ENCODE results near the gene RIOK3.

- no peak for TF ChIP-seq EZH2phosphoT487 (IDR thresholded peaks at IDR 0.05; ENCODE audit: borderline replicate concordance)
- TF ChIP-seq POLR2A (IDR thresholded peaks at IDR 0.05; ENCODE audit: borderline replicate concordance, extremely low read depth, insufficient read depth, insufficient read length), result no peak
- no peak for TF ChIP-seq CTCF (IDR thresholded peaks at IDR 0.05 in 2 of 3, conservative IDR thresholded peaks at IDR 0.05 in 1 of 3; ENCODE audit: borderline replicate concordance in 1 of 3, insufficient read depth in 1 of 3, low read depth in 2 of 3, low read length in 2 of 3)
- no peak for TF ChIP-seq YY1 (IDR thresholded peaks at IDR 0.05; ENCODE audit: extremely low read depth, insufficient replicate concordance, low read depth, low read length)
- TF ChIP-seq EZH2 (IDR thresholded peaks at IDR 0.05), result no peak
- TF ChIP-seq REST (IDR thresholded peaks at IDR 0.05; ENCODE audit: low read depth), result no peak
Measured at GRCh38 chr18:23452347-23452727, 750 bp upstream of the RIOK3 start.

Measured in HCT116 (cell line).